DMS 273 treated with DMSO at 0.1 percent for 48 hours (cell line): Measurements from ENCODE around the gene LAMC3.
"Not testable (repeated sequence)": the region's sequence is repeated elsewhere in the genome, so short reads cannot be mapped to it uniquely, and the experiment has no call there.

Experiments
- DNase-seq: peaks from one replicate; lab custom pipeline; 2025; lab: John Stamatoyannopoulos, UW

The LAMC3 gene

DNA sequence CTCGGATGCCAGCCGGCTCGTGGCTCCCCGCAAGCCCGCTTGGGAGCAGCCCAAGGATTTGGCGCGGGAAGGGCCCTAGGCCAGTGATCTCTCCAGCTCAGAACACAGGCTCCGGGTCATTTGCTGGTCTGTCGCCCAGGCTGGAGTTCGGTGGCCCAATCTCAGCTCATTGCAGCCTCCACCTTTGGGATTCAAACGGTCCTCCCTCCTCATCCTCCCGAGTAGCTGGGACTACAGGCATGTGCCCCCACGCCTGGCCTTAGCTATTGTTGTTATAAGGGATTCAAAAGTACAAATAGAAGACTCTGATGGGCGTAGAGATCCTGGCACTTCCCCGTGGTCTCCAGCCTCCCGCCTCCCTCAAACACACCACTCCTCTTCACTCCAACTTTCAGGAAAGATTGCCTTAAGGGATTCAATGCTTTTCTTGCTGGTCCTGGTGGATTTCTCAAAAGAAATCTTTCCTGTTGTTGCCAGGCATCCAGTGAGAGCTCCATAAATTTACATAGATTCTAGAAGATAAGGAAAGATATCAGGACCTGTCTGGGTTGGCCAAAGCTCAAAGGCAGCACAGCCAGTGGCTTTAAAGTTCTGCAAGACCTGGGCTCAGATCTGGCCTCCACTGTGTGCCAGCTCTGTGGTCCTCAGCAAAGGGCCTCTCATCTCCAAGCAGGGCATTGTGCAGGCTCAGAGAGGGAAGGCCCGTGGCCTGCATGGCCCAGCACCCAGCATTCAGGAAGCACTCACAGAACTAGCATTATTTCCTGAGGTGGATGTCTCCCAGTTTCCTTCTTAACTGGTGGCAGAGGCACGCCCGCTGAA is 88.4 kb downstream of the LAMC3 start:
- no peak for DNase-seq

DNA sequence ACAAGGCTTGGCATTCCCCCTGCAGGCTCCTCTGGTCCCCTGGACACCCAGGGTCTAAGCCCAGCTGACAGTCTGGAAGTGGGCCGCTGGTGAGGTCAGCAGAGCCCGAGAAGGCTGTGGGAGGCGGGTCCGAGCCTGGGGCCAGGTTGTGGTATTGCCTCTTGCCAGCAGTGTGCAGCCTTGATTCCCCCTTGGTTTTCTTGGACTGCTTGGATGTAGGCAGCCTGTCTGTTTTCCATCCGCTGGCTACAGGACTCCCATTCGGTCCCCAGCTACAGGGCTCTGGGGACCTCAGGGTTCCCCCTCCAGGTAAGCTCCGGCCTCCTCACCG is 88.9 kb downstream of the LAMC3 start:
- DNase-seq, result no peak

DNA sequence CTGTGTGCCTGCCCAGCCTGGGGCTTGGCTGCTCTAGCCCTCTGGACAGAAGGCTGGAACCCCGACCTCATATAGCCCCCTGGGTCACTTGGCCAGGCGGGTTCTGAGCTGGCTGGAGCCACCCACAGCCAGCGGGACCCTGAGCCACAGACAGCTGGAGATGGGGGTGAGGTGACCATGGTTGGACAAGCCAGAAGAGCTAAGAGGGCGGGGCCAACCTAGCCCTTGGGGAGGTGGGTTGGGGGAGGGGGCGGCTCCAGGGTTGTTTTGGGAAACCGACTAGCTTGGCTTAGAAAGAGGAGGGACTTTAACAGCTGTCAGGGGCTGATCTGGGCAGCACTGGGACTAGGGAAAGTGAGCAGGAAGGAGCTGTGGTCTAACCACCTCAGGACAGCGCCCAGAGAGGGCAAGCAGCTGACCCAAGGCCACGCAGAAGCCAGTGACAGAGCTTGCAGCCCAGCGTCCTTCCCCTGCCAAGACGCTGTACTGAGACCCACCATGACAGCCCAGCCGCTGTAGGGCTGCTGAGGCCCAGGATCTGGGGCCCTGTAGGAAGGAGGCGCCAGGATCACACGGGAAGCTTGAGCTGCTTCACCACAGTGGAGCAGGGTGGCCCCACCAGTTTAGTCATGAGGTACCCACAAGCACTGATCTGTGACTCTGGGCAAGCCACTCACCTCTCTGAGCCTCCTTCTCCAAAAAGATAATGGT is 89.6 kb downstream of the LAMC3 start:
- DNase-seq, result no peak

DNA sequence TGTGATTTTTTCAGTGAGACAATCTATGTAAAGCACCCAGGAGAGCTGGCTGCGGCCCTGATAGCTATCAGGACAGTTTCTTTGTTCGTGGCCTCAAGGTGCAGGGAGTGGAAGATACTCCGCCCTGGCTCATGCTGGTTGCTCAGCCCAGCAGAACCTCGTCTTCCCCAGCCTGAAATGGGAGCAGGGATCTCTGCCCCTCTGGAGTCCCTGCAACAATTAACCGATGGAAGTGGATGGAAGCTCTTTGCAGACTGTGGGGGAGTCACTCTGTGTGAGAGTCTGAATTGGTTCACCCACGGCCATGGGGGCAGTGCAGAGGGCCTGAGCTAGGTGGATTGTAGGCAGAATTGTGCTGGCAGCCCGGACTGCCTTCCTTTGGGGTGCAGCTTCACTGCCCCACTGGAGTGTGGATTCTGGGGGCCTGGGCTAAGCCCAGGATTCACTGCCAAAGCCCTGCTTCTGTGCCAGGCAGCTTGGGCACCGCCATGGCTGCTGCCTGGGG is 90.2 kb downstream of the LAMC3 start:
- DNase-seq, result no peak

DNA sequence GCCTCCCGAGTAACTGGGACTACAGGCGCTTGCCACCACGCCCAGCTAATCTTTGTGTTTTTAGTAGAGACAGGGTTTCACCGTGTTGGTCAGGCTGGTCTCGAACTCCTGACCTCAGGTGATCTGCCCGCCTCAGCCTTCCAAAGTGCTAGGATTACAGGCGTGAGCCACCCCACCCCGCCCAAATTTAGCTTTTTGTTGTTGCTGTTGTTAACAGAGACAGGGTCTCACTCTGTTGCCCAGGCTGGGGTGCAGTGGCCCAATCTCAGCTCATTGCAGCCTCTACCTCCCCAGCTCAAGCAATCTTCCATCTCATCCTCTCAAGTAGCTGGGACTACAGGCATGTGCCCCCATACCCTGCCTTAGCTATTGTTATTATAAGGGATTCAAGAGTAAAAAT is 90.9 kb downstream of the LAMC3 start:
- DNase-seq, result not testable (repeated sequence)

DNA sequence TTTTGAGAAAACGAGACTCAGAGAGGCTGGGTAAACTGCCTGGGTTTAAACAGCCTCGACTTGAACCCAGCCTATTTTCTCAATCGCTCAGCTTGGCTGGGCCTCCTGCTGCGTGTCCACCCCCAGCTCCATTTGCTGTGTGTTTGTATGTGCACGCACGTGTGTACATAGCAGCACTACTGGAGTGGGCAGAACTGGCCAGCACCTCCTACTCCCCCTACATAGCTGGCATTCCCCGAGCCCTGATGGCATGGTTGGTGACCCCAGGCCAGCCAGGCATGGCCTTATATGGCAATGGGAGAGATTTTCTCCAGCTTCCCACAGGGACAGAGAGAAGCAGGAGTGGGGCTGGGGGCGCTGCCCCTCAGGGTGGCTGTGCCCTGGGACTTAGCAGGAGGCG is 91.5 kb downstream of the LAMC3 start:
- no peak for DNase-seq

DNA sequence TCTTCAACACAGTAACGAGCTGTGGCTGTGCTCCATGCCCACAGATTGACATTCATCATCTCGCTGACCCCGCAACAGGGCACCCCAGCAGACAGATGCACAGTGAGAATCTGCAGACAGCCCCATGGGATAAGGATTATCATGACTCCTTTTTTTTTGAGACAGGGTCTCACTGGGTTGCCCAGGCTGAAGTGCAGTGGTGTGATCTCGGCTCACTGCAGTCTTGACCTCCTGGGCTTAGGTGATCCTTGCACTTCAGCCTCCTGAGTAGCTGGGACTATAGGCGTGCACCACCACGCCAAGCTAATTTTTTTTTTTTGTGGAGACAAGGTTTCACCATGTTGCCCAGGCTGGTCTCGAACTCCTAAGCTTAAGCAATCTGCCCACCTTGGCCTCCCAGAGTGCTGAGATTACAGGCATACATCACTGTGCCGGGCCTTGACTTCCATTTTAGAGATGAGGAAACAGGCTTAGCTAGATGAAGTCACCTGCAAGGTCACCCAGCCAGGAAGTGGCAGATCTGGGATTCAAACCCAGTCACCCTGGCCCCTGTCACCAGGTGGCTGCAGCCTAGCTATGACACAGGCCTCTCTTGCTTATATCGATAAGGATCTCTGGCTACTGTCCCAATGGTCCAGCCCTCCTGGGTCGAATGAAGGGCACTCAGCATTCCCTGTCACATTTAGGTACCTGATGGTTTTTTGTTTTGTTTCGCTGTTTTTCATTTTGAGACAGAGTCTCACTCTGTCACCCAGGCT is 92.4 kb downstream of the LAMC3 start:
- no peak for DNase-seq

DNA sequence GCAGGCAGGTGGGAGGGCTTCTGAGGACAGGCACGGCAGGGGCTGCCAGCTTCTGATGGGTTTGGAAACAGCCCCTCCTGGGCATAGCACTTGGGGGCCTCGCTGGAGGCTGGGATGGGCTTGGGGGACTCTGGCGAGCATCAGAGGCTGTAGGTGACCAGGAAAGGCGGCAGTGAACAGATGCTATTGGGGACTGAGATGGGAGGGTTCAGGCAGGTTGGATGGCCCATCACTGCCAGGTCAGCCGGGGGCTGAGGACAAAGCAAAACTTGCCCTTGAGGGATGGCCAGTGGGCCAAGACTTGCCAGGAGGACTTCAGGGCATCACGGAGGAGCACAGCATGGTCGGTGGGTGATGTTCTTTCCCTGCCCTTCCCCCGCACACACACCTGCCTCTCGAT is 94.0 kb downstream of the LAMC3 start:
- DNase-seq, result no peak

DNA sequence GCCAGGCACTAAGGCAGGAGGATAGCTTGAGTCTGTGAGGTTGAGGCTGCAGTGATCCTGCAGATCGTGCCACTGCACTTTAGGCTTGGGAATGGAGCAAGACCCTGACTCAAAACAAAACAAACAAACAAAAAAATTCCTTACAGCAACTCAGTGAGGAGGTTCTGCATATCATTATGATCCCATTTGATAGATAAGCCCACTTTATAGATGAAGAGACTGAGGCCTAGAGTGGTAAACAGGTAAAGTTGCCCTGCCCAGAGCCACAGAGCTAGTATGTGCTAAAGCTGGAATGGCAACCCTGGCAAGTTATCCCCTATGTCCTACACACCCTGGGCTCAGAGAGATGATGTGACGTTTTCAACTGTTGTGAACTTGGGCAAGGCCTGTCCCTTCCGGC is 94.6 kb downstream of the LAMC3 start:
- DNase-seq, result no peak

DNA sequence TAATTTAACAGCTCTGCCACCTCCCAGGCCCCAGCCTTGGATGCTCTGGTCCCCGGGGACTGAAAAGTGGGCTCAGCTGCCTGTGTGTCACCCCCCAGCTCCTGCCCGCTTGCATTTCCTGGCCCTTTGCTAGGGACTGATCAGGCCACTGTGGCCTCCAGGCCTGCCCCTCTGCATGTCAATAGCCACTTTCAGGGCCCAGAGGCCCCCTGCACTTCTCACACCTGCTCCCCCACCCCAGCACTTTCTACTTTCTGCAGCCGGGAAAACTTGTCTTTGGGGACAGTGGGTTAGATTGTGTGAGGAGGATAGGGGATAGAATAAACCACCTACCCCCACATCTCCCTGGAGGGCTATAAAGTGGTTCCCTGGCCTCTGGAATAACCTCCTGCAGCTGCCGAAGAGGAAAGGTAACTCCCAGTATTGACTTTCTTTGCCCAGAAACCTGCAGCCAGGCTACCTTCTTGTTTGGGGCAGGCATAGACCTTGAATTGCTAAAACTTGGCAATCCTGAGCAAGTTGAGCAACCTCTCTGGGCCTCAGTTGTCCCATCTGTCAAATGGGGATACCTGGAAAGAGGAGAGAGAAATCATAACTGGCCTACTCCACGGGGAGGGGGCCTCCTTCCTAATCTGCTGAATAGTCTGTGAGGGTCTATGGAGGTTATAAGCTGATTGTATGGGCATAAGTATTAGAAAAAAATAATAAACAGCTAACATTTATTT is 95.2 kb downstream of the LAMC3 start:
- DNase-seq, result no peak

DNA sequence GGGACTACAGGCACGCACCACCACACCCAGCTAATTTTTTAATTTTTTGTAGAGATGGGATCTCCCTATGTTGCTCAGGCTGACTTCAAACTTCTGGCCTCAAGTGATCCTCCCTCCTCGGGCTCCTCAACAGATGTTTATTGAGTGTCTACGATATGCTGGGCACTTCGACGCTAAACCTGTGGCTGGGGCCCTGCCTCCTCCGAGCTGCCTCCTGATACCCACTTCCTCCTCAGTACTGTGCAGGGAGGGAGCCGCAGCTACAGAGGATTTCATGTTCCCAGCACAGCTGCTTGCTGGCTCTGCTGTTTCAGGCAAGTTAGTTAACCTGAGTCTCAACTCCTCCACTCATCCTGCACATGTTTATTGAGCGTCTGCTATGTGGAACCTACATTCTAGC is 97.0 kb downstream of the LAMC3 start:
- DNase-seq, result no peak

DNA sequence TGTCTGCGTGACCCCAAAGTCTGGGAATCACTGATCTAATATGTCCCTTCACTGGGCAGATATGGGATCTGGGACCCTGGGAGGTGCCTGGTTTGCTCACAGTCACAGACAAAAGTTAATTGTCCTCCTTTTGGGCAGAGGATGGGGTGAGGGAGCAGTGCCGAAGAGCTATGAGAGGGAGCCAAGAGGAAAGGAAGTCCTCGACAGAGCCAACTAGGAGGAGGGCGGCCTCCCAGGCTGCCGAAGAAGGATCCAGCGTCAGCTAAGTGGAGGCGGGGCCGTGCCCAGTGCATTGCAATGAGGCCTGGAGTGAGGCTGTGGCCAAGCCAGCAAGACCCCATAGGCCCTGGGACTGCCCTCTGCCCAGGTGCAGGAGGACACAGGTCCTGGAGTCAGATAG is 98.8 kb downstream of the LAMC3 start:
- DNase-seq, result no peak

DNA sequence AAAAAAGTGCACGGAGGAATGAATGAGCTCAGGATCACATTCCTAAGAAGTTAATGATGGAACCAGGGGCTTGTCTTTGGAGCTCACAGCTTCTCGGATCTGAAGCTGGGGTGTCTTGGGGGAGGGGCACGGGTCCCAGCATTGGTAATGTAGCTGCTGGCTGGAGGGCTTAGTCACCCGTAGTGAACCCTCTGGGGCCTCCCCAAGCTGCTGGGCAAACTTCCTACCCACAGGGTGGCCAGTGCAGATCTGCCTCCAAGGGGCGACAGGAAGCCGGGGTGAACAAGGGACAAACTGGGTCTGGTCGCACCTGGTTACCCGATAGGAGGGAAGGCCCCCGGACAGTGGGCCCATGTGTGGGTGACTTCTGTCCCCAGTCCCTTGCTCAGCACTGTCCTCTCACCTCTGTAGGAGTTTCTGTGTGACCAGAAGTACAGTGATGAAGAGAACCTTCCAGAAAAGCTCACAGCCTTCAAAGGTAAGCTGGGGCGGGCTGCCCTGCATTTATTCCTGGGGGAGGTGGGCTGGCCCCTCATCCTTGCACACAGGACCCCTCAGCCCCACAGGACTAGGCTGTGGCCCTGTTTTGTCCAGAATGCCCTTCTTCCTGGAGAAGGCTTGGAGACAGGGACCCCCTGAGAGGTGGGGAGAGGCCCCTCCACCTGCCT is 102.3 kb downstream of the LAMC3 start:
- DNase-seq, result no peak

DNA sequence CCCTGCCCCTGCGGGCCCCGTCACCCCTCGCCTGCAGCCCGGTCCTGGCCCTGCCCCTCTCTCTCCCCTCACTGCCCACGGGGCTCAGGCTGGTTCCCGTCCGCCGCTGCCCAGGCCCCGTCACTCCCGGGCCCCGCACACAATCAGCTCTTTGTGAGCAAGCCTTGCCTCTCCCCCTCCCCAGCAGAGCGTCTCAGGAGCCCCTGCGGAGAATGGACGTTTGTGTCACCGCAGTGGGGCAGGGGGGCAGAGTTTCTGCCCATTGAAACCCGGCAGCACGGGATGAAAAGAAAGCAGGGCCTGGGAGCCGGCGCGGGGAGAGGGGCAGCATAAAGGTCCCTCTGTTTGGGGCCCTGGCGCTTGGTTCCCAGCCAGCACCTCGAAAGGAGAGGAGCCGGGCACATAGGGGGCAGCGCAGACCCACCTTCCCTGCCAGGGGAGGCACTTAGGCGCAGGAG is 102.9 kb downstream of the LAMC3 start:
- DNase-seq, result no peak

DNA sequence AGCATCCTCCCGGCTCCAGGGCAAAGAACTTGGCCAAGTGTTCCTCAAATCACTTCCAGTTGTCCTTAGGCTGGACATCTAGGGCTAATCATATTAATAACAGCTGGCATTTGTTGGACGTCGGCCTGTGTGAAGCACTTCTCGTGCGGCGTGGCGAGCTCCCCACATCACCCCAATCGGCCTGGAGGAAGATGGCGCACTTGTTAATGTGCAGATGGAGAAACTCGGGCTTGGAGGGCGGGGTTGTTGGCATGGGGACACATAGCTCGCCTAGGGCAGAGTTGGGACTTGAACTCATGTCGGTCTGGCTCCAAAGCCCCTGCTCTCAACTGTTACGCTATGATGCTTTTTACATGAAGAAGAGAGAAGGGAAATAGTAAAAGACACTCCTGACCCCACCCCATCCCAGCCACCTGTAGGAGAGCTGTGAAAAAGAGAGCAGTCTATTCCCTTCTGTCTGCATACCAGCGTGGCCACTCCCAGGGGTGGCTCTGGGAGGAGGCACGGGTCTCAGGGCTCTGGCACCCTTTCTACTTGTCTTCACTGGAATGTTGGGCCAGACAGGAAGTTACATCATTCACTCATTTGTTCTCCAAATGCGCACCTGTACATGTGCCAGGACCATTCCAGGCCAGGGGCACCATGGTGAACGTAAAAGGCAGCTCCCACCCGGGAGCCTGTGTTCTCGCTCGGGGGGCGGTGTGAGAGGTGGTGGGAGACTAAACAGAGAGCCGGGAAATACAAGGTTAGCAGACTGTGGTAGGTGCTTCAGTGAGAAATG is 103.6 kb downstream of the LAMC3 start:
- no peak for DNase-seq

DNA sequence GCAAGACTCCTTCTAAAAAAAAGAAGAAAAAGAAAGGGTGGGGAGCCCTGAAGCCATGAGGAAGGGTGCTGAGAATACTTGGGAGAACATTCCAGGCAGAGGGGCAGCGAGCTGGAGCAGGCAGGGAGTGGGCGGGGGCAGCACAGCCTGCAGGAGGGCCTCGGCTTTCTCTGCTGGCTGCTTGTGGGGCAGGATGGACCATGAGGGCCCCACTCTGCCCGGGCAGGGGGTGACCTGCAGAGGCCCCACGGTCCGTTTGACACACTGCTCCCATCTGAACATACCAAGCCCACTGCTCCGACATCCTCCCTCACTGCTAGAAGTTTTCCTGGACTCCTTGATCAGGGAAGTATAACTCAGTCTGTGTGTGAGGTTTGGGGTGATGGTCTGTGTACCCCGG is 104.7 kb downstream of the LAMC3 start:
- no peak for DNase-seq

DNA sequence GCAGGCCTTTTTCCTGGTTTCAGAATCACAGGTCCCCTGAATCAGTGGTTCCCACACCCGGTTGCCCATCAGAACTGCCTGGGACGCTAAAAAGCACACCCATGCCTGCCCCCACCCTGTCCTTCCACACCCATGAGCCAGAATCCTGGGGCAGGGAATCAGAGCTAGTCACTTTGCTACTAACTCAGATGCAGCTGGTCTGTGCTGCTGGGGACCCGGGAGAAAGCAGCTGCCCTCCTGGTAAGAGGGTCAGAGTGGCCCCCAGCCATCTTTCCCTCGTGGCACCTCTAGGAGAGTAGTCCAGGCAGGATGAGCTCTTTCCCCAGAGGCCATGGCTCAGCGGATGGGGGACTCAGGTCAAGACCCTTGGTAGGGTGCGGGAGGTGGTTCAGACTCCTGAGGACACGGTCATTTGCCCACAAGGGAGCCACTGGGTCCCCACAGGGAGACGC is 105.1 kb downstream of the LAMC3 start:
- DNase-seq, result no peak

DNA sequence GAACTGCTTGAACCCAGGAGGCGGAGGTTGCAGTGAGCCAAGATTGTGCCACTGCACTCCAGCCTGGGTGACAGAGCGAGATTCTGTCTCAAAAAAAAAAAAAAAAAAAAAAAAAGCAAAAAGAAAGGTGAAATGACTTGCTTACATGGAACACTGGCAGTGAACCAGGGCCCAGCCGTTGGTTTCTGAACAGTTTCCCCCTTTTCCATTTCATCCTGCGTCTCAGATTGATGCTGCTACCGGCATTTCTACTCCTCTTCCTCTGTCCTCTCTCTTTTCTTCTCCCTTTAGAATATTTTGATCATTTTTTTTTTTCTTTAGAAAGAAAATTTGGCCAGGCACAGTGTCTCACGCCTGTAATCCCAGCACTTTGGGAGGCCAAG is 106.4 kb downstream of the LAMC3 start:
- not testable (repeated sequence) for DNase-seq

DNA sequence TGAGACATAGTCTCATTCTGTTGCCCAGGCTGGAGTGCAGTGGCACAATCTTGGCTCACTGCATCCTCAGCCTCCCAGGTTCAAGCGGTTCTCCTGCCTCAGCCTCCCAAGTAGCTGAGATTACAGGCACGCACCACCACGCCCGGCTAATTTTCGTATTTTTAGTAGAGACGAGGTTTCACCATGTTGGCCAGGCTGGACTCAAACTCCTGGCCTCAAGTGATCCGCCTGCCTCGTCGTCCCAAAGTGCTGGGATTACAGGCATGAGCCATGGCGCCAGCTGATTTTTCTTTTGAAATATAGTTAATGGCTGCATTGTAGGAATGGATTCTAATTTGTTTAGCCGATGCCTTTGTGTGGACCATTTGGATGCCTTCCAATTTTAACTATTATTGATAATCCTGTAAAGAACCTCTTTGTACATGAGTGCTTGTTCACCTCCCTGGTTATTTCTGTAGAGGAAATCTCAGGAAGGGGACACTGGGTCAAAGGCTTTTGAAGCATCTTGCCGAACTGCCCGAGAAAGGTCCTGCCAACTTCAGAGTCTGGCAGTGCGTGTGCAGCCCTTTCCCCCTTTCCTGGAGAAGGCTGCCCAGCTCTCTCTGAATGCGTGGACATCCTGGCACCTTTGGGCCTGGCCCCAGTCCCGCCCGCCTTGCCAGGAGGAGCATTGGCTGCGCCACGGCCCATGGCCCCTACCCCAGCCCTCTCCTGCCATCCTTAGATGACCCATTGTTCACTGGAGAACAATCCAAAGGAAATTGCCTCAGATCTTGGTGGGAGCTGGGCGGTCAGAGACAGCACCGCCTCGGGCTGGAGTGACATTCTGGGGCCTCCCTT is 107.5 kb downstream of the LAMC3 start:
- DNase-seq, result no peak
